GM19025 (cell line): Measurements from ENCODE around the gene PDK2.
A peak's percentile ranks its signal among the peaks of the same experiment; 100 is the strongest.

Source experiments
- ATAC-seq: cut with Tn5 transposase; IDR thresholded peaks from one replicate; pipeline ENCODE4 v1.9.1; 2021; ENCODE audit warnings: mild to moderate bottlenecking, low read depth, moderate library complexity; ENCODE audit not compliant: unreplicated experiment

Gene PDK2

DNA sequence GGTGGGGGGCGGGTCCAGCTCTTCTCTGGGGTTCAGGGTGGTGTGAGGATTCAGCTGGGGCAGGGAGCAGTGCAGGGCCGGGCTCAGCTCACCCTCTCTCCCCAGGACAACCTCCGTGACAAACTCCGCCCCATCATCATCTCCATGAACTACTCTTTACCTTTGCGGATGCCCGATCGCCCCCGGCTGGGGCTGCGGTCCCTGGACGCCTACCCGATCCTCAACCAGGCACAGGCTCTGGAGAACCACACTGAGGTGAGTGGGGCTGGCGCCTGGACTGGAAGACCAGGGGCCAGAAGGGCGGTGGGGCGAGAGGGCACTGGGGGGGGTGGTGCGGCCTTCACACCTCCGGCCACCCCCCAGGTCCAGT, 18.9 kb upstream of the PDK2 start:
- ATAC-seq = no peak

GRCh38 chr17:50076591-50077235, 18.4 kb upstream of the PDK2 start:
- no peak for ATAC-seq

DNA sequence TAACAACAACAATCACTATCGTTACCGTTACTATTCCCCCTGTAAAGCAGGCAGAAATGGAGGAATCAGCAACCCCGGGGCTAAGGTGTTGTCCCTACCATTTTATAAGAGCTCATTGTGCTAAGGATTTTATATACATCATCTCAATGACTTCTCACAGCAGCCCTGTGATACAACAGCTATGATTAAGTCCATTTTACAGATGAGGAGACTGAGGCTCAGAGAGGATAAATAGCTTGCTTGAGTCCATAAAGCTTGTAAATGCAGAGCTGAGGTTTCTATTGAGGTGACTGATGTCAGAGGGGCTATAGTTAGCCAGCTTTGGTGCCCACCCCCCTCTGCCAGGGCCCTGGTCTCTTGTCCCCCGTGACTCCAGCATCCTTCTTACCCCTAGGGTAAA, 16.7 kb upstream of the PDK2 start:
- no peak for ATAC-seq

DNA sequence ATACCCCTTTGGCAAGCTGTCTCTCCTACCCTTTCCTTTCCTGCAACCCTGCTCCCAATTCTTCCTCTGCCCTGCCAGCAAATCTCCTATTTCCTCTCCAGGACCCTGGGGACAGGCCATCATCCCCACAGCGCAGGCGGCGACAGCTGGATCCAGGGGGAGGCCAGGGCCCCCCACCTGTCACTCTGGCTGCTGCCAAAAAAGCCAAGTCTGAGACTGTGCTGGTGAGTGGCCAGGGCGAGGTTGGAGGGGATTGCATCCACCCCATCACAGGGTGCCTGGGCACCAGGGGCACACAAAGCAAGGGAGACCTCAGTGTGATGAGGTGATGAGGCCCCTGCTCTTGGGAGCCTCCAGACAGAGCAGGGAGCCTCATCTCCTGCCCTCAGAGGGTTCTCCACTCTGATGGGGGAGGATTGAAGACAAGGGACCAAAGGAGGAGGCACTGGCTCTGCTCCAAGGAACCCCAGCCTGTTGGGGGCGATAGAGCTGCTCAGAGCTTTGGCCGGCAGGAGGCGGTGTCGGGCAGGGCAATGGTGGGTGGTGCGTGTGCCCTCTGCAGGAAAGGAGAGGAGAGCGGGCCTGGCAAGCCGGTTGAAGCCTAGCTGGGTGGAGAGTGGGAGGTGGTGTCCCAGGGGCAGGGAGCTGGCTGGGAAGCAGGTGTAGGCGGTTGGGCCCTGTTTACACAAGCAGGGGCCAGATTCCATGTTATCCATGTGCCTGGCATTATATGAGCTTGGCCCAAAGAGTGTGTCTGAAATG, 15.6 kb upstream of the PDK2 start:
- ATAC-seq = no peak

DNA sequence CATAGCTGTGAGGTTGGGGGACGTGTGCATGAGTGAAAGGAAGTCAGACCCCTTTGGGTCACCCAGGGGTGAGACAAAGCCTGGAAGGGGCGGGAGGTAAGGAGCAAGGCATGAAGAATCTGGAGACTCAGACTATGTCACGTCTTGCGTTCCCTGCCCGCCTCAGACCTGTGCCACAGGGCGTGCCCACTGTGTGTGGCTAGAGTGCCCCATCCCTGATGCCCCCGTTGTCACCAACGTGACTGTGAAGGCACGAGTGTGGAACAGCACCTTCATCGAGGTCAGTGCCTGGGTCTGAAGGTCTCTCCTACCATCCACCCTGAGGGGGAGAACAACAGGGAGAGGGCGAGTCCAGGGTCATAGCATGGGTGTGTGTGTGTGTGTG, 15.1 kb upstream of the PDK2 start:
- ATAC-seq = no peak

GRCh38 chr17:50080827-50081226, 14.3 kb upstream of the PDK2 start:
- no peak for ATAC-seq

DNA sequence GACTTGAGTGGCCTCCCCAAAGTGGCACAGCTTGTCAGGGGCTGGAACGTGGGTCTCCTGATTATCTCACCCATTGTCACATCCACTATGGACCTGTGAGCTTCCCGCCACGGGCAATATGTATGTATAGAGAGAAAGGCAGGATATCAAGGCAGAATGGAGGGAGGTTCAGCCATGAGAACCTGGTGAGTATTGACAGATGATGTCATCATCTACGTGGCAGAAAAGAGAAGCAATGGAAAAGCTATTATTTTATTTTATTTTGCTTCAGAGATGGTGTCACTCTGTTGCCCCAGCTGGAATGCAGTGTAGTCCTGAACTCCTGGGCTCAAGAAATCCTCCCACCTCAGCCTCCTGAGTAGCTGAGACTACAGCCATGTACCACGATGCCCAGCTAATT, 13.4 kb upstream of the PDK2 start:
- ATAC-seq = no peak

- no peak for ATAC-seq
Observed at GRCh38 chr17:50087246-50087911, 7.8 kb upstream of the PDK2 start.

DNA sequence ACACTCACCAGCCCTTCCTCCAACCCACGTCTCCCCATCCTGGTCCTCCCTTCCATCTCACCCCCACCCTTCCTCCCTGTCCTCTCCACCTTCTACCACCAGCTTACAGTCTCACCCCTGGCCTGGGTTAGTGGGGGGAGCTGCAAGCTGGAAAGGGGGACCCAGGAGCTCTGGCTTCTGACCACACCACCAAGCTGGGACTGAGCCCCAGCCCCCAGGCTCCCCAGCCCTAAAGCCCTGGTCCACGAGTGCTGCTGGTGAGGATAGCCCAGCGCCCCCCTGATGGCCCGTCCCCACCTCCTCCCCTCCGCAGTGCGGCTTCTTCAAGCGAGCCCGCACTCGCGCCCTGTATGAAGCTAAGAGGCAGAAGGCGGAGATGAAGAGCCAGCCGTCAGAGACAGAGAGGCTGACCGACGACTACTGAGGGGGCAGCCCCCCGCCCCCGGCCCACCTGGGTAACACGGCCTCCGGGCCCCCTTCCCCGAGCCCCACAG, 7.2 kb upstream of the PDK2 start:
- ATAC-seq = no peak

- ATAC-seq = no peak
Observed at GRCh38 chr17:50088952-50089825, 6.0 kb upstream of the PDK2 start.

DNA sequence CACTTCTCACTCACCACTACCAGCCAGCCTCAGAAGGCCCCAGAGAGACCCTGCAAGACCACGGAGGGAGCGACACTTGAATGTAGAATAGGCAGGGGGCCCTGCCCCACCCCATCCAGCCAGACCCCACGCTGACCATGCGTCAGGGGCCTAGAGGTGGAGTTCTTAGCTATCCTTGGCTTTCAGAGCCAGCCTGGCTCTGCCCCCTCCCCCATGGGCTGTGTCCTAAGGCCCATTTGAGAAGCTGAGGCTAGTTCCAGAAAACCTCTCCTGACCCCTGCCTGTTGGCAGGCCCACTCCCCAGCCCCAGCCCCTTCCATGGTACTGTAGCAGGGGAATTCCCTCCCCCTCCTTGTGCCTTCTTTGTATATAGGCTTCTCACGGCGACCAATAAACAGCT, 5.1 kb upstream of the PDK2 start:
- ATAC-seq = no peak

DNA sequence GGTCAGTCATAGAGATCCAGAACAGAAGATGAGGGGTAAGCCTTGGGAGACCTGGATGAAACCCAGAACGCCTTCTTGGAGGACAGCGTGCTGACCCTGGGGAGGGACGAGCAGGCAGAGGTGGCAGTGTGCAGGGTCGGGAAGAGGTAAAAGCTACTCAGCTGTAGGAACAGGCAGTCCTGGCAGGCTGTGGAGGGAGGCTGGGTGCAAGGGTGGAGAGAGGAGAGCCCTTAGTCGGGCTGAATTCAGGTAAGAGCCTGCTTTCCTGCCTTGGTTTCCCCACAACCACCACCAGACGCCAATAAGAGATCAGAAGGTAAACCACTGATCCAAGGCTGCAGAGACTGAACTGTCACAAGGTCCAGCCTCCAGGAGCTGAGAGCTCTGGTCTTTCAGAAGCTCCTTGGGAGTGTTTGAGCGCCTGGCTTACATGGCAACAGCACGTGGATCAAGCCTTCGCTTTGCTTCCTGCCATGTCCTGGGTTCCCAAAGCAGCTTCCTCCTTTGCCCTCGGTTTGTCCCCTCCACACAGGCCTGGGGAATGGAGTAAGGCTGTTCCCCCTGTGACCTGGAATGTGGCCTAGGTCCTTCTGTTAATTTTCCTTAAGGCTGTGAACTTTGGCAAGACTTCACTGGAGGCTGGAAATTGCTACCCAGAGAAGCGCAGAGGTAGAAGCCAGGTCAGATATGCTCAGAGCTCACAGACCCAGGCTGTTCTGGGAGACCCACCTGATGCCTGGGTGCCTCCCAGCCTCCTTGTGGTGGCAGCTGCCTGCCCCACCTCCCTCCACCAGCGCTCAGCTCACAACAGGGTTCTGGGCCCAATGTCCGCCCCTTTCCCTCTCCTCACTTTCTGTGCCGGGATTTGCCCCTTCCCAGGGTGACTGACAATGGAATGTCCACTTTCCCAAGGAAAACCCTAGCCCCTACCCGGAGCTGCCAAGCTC, 3.9 kb upstream of the PDK2 start:
- ATAC-seq = no peak

DNA sequence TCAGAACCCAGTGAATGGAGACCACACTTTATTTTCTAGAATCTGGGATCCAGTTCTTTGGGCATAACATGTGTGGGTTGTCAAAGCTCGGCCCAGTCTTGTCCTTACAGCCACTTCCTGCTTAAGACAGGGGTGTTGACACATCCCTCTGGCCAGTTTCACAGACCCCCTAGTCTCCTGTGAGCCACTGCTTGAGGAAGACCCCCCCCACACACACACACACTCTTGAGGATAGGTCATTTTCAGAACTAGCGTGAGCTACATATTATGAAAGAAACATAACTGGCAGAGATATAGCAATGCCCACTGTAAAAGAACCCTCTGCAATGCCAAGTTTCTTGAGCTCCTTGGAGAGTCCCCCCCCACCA, 3.2 kb upstream of the PDK2 start:
- ATAC-seq = no peak

GRCh38 chr17:50093246-50093645, 1.9 kb upstream of the PDK2 start:
- ATAC-seq = no peak

DNA sequence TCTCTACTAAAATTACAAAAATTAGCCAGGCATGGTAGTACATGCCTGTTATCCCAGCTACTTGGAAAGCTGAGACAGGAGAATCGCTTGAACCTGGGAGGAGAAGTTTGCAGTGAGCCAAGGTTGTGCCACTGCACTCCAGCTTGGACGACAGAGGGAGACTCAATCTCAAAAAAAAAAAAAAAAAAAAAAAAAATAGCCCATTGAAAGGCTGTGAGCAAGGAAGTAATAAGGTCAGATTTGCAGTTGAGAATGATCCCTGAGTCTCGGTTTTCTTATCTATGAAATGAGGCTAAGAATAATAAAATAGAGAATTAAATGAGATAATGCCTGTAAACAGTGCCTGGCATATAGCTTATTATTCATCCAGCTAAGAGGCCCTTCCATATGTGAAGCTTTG, 1.3 kb upstream of the PDK2 start:
- no peak for ATAC-seq

GRCh38 chr17:50094243-50094752, 853 bp upstream of the PDK2 start:
- ATAC-seq = peak; percentile 29

- no peak for ATAC-seq
Observed at GRCh38 chr17:50095626-50096037, 481 bp downstream of the PDK2 start.

DNA sequence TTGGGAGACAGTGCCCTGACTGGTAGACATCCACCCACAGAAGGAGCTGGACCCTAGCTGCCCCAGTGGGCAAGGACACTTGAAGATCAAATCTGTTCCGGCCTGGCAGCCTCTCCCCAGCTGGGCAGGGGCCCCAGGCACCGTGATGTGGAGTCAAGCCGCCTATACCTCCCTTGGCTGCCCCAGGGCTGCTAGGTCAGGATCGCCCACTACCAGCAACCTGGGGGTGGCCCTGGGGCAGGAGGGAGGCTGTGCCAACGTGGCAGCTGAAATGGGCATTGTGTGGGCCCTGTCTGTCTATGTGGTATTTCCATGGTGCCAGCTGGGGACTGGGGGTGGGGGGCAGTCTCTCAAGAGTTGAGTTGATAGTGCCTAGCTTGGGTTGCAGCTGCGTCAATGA, 941 bp downstream of the PDK2 start:
- ATAC-seq = no peak

- no peak for ATAC-seq
Observed at GRCh38 chr17:50096758-50097157, 1.6 kb downstream of the PDK2 start.

DNA sequence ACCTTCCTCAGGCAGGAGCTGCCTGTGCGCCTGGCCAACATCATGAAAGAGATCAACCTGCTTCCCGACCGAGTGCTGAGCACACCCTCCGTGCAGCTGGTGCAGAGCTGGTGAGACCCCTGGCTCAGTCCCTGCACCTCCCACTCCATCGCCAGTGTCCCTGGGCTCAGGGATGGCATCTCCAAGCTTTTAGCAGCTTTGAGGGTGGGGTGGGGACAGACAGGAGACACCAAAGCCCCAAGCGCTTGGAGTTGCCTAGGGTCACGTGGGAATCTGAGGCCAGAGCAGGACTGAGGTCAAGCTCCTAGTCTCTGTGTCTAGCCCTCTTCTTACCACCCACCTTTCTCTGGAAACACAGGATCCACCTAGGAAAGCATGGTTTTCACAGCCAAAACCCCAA, 2.3 kb downstream of the PDK2 start:
- ATAC-seq = no peak
